Uterus (tissue), 4 donors: ENCODE measurements around the gene RNF26. TPM values are rescaled to one million over a fixed set of nuclear protein-coding genes. Genes with fewer than 3 reads are reported as not detected.

Experiments
- DNase-seq, 2 donors: peaks; one replicate each; pipeline ENCODE4 v3.0.0-alpha.2; 2019 to 2020
- H3K27ac ChIP-seq, 2 donors: fragments of 200-600 bp; sonication (generic); 1 replicate in 1 of 2; 2 replicates in 1 of 2; pipeline ENCODE4 v1.5.1; 2016 to 2018
- H3K27me3 ChIP-seq, 2 donors: fragments of 200-600 bp; sonication (generic); one replicate each; pipeline ENCODE4 v1.5.1; 2018 to 2019; ENCODE audit warnings: control low read depth in 1 of 2
- H3K36me3 ChIP-seq, 2 donors: fragments of 200-600 bp; sonication (generic); one replicate each; pipeline ENCODE4 v1.5.1; 2019; ENCODE audit warnings: control low read depth in 1 of 2
- H3K4me1 ChIP-seq, 2 donors: fragments of 200-600 bp; sonication (generic); one replicate each; pipeline ENCODE4 v1.5.1; 2018 to 2019; ENCODE audit warnings: control low read depth in 1 of 2
- H3K4me3 ChIP-seq, 2 donors: fragments of 200-600 bp; sonication (generic); 1 replicate in 1 of 2; 2 replicates in 1 of 2; pipeline ENCODE4 v1.5.1; 2018 to 2019; ENCODE audit warnings: mild to moderate bottlenecking in 1 of 2
- H3K9me3 ChIP-seq, 2 donors: fragments of 200-600 bp; sonication (generic); one replicate each; pipeline ENCODE4 v1.5.1; 2019; ENCODE audit warnings: control low read depth in 1 of 2
- CTCF ChIP-seq, 4 experiments: fragments of 200-600 bp in 2 of 4; fragments of 450-650 bp in 2 of 4; sonication (generic) in 2 of 4; IDR thresholded peaks; one replicate each; pipeline ENCODE4 v1.5.1; 2016 to 2019; ENCODE audit warnings: antibody characterized with exemption in 4 of 4, mild to moderate bottlenecking in 2 of 4, moderate library complexity in 1 of 4
- POLR2A ChIP-seq, 2 donors: fragments of 450-650 bp; IDR thresholded peaks; one replicate each; pipeline ENCODE4 v1.6.1; 2016; ENCODE audit warnings: antibody characterized with exemption in 2 of 2, mild to moderate bottlenecking in 1 of 2, moderate library complexity in 1 of 2
- intact Hi-C: fragments of 100-400 bp; cut with DNase I; formaldehyde crosslinking; loops from one replicate; pipeline ENCODE4 v1.15.1; 2023; ENCODE audit warnings: low total_unique reads
- total RNA-seq, 4 donors: library from RNA; depleted of rRNA in 3 of 4; stranded (reverse); fragments of >200 nt in 3 of 4; gene quantifications; one replicate each; pipeline versions ENCODE4 v1.1.0 to v1.2.4, GENCODE V29; 2014 to 2023
- donor health status: DM: yes; HTN: yes; CAD: no.

Gene RNF26
- total RNA-seq, 4 donors from 2014 or later, result 3.3 to 23.1 (median 6.8) TPM

- intact Hi-C loops, result loop anchor here (10.0 kb wide), 1 partner anchor 235 kb away; a partner anchor contains a TSS
- no peak for TF ChIP-seq POLR2A (IDR thresholded peaks at IDR 0.05)
- no peak for TF ChIP-seq CTCF (IDR thresholded peaks at IDR 0.05)
- H3K27me3 ChIP-seq, result no peaks in the 10 kb centered on the region
Observed at GRCh38 chr11:119330237-119330636, 4.1 kb upstream of the RNF26 start.

DNA sequence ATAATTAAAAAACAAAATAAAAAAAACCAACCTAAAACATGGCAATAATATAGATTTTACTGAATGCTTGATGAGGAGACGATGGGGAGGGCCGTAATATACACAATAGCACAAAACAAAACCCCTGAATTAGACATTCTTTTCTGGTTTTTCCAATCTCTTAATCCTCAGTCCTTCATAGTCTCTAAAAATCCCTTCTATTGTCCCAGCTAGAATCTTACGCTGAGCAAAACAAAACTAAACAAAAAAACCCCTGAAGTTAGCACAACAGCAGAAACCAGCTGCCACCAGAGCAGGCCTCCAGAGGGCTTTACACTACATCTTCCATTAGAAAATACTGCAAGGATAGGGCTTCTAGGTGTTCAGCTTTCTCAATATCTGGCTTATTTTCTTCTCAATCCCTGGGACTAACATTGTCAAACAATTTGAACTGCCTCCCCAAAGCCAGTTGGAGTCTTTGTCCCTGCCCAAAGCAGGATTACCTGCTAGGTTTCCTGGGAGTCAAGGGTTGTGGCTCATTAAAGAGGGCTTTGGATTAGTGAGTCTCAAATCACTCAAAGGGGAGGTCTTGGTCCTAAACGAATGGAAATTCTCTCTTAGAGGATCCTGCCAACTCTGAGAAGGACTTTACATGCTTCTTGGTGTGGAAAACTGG, 2.1 kb upstream of the RNF26 start:
- H3K4me3 ChIP-seq, result no peak overlapping the region
- H3K27me3 ChIP-seq, result no peaks in the 10 kb centered on the region
- no peaks in the 10 kb centered on the region for H3K36me3 ChIP-seq
- intact Hi-C loops, result loop anchor here (10.0 kb wide), 1 partner anchor 237 kb away; a partner anchor contains a TSS
- H3K27ac ChIP-seq, result no peak overlapping the region
- H3K4me1 ChIP-seq, result peaks cover 0 to 9% of the 10 kb centered on the region in 2 donors
- no peaks in the 10 kb centered on the region for H3K9me3 ChIP-seq
- TF ChIP-seq CTCF (IDR thresholded peaks at IDR 0.05) (no peak), POLR2A (IDR thresholded peaks at IDR 0.05) (no peak)
- DNase-seq, result no peak

More at GRCh38 chr11:119330237-119330636, 4.1 kb upstream of the RNF26 start:
- no peak overlapping the region for H3K4me3 ChIP-seq
- peaks cover 0 to 4% of the 10 kb centered on the region in 2 donors for H3K4me1 ChIP-seq
- H3K36me3 ChIP-seq, result no peaks in the 10 kb centered on the region
- H3K27ac ChIP-seq, result no peak overlapping the region
- DNase-seq, result no peak
- no peaks in the 10 kb centered on the region for H3K9me3 ChIP-seq

DNA sequence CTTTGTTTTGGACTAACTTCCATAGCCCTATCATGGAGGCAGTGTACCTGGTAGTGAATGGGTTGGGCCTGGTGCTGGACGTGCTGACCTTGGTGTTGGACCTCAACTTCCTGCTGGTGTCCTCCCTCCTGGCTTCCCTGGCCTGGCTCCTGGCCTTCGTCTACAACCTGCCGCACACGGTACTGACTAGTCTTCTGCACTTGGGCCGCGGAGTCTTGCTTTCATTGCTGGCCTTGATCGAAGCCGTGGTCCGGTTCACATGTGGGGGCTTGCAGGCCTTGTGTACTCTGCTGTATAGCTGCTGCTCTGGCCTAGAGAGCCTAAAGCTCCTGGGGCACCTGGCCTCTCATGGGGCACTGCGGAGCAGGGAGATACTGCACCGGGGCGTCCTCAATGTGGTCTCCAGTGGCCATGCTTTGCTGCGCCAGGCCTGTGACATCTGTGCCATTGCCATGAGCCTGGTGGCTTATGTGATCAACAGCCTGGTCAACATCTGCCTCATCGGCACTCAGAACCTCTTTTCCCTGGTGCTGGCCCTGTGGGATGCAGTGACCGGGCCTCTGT, 846 bp downstream of the RNF26 start:
- Histone ChIP-seq H3K27me3 (no peaks in the 10 kb centered on the region), H3K4me3 (peak overlapping the region; percentile 77 to 93), H3K27ac (peak overlapping the region; percentile 85 to 88), H3K9me3 (no peaks in the 10 kb centered on the region), H3K36me3 (no peaks in the 10 kb centered on the region), H3K4me1 (peaks cover 0 to 17% of the 10 kb centered on the region in 2 donors)
- intact Hi-C loops, result loop anchor here (10.0 kb wide), 1 partner anchor 240 kb away; a partner anchor contains a TSS
- TF ChIP-seq POLR2A (IDR thresholded peaks at IDR 0.05) (no peak), CTCF (IDR thresholded peaks at IDR 0.05) (no peak)
- no peak for DNase-seq

DNA sequence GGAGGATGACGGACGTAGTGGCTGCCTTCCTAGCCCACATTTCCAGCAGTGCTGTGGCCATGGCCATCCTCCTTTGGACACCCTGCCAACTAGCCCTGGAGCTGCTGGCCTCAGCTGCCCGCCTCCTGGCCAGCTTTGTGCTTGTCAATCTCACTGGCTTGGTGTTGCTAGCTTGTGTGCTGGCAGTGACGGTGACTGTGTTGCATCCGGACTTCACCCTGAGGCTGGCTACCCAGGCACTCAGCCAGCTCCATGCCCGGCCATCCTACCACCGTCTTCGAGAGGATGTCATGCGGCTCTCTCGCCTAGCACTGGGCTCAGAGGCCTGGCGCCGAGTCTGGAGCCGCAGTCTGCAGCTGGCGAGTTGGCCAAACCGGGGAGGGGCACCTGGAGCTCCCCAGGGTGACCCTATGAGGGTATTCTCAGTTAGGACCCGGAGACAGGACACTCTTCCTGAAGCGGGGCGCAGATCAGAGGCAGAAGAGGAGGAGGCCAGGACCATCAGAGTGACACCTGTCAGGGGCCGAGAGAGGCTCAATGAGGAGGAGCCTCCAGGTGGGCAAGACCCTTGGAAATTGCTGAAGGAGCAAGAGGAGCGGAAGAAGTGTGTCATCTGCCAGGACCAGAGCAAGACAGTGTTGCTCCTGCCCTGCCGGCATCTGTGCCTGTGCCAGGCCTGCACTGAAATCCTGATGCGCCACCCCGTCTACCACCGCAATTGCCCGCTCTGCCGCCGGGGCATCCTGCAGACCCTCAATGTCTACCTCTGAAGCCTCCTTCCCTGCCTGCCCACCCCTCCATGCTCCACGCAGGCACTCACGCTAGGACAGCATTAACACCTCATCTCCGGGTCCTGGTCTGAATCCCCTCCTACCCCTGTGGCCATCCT, 1.6 kb downstream of the RNF26 start:
- Histone ChIP-seq H3K36me3 (no peaks in the 10 kb centered on the region), H3K27me3 (no peaks in the 10 kb centered on the region), H3K9me3 (no peaks in the 10 kb centered on the region), H3K4me3 (no peak overlapping the region), H3K4me1 (peaks cover 0 to 17% of the 10 kb centered on the region in 2 donors), H3K27ac (no peak overlapping the region)
- TF ChIP-seq POLR2A (IDR thresholded peaks at IDR 0.05), result no peak
- TF ChIP-seq CTCF (IDR thresholded peaks at IDR 0.05), result no peak
- intact Hi-C loops, result loop anchor here (10.0 kb wide), 1 partner anchor 241 kb away; a partner anchor contains a TSS
- DNase-seq, result no peak
